CD14-positive monocyte (primary cell): ENCODE results near the gene CDYL2. TPM values are rescaled to one million over a fixed set of nuclear protein-coding genes. Genes with fewer than 3 reads are reported as not detected.

ENCODE experiments used
- DNase-seq, 3 donors: peaks; one replicate each; pipeline ENCODE4 v3.0.0-alpha.2; 2011 to 2022
- H2AFZ ChIP-seq: 2 replicates; pipeline ENCODE4 v1.6.0; 2012; ENCODE audit warnings: mild to moderate bottlenecking, low read depth, low read length, inconsistent platforms; ENCODE audit not compliant: insufficient read depth, poor library complexity, severe bottlenecking
- H3K27ac ChIP-seq, 2 donors: 1 replicate in 1 of 2; 2 replicates in 1 of 2; pipeline ENCODE4 v1.5.1; 2012 to 2013; ENCODE audit warnings: low read length in 2 of 2, control low read depth in 1 of 2, inconsistent platforms in 1 of 2, low read depth in 1 of 2, mild to moderate bottlenecking in 1 of 2
- H3K27me3 ChIP-seq, 2 donors: one replicate each; pipeline versions ENCODE4 v1.6.0 to v1.6.1; 2011 to 2013; ENCODE audit warnings: low read length in 2 of 2; ENCODE audit not compliant: control insufficient read depth in 2 of 2, insufficient read depth in 2 of 2
- H3K36me3 ChIP-seq, 2 donors: replicated peaks in 1 of 2; 1 replicate in 1 of 2; 2 replicates in 1 of 2; pipeline versions ENCODE4 v1.5.1 to v1.6.1; 2012 to 2013; ENCODE audit warnings: low read length in 2 of 2, control low read depth in 1 of 2, inconsistent platforms in 1 of 2, mild to moderate bottlenecking in 1 of 2; ENCODE audit not compliant: insufficient read depth in 2 of 2, control insufficient read depth in 1 of 2
- H3K4me1 ChIP-seq, 2 donors: 1 replicate in 1 of 2; 2 replicates in 1 of 2; pipeline versions ENCODE4 v1.5.1 to v1.6.1; 2012 to 2013; ENCODE audit warnings: low read length in 2 of 2, control low read depth in 1 of 2, inconsistent platforms in 1 of 2, mild to moderate bottlenecking in 1 of 2, moderate library complexity in 1 of 2; ENCODE audit not compliant: insufficient read depth in 2 of 2, control insufficient read depth in 1 of 2
- H3K4me2 ChIP-seq: replicated peaks from 2 replicates; pipeline ENCODE3; 2012; ENCODE audit warnings: low read length, moderate library complexity, mild to moderate bottlenecking; ENCODE audit not compliant: poor library complexity, severe bottlenecking; ENCODE audit errors: extremely low read depth
- H3K4me3 ChIP-seq, 3 experiments: fragments of 200-600 bp in 1 of 3; sonication (generic) in 1 of 3; replicated peaks in 1 of 3; 1 replicate in 2 of 3; 2 replicates in 1 of 3; pipeline ENCODE4 v1.5.1; 2011 to 2013; ENCODE audit warnings: low read length in 3 of 3, mild to moderate bottlenecking in 3 of 3, control low read depth in 2 of 3, low read depth in 2 of 3, inconsistent platforms in 1 of 3, moderate library complexity in 1 of 3
- H3K79me2 ChIP-seq: 2 replicates; pipeline ENCODE4 v1.6.0; 2012; ENCODE audit warnings: mild to moderate bottlenecking, control low read depth, inconsistent platforms, low read length, moderate library complexity; ENCODE audit not compliant: insufficient read depth
- H3K9ac ChIP-seq: 2 replicates; pipeline ENCODE4 v1.6.0; 2017; ENCODE audit warnings: low read length, mild to moderate bottlenecking; ENCODE audit not compliant: insufficient read depth, poor library complexity, severe bottlenecking
- H3K9me3 ChIP-seq, 2 donors: replicated peaks in 1 of 2; 1 replicate in 1 of 2; 2 replicates in 1 of 2; pipeline versions ENCODE4 v1.5.1 to v1.6.1; 2012 to 2013; ENCODE audit warnings: low read length in 2 of 2, control low read depth in 1 of 2; ENCODE audit not compliant: control insufficient read depth in 1 of 2, insufficient read depth in 1 of 2
- H4K20me1 ChIP-seq: 2 replicates; pipeline ENCODE4 v1.6.0; 2012; ENCODE audit warnings: mild to moderate bottlenecking, low read length, control low read depth, moderate library complexity; ENCODE audit not compliant: insufficient read depth
- H3K27ac Mint-ChIP-seq, 7 donors: one replicate each; pipeline ENCODE4 v1.8.0; 2020; ENCODE audit warnings: mild to moderate bottlenecking in 7 of 7, mixed read lengths in 7 of 7, moderate library complexity in 6 of 7, inconsistent platforms in 2 of 7
- H3K27me3 Mint-ChIP-seq, 3 donors: one replicate each; pipeline ENCODE4 v1.8.0; 2021 to 2022; ENCODE audit warnings: low read depth in 3 of 3, mild to moderate bottlenecking in 3 of 3, mixed read lengths in 3 of 3, moderate library complexity in 3 of 3, inconsistent platforms in 1 of 3
- H3K36me3 Mint-ChIP-seq, 2 donors: one replicate each; pipeline ENCODE4 v1.8.0; 2020; ENCODE audit warnings: mixed read lengths in 2 of 2, inconsistent platforms in 1 of 2, mild to moderate bottlenecking in 1 of 2
- H3K4me1 Mint-ChIP-seq: one replicate; pipeline ENCODE4 v1.8.0; 2020; ENCODE audit warnings: mild to moderate bottlenecking, mixed read lengths
- H3K4me3 Mint-ChIP-seq, 2 donors: one replicate each; pipeline ENCODE4 v1.8.0; 2020; ENCODE audit warnings: mild to moderate bottlenecking in 2 of 2, mixed read lengths in 2 of 2, moderate library complexity in 1 of 2
- H3K9me3 Mint-ChIP-seq, 7 donors: one replicate each; pipeline ENCODE4 v1.8.0; 2020 to 2022; ENCODE audit warnings: mixed read lengths in 7 of 7, mild to moderate bottlenecking in 6 of 7, moderate library complexity in 6 of 7, inconsistent platforms in 2 of 7
- CTCF ChIP-seq: fragments of 200-600 bp; IDR thresholded peaks from one replicate; pipeline ENCODE4 v1.8.0; 2022; ENCODE audit warnings: antibody characterized with exemption, mild to moderate bottlenecking
- WGBS: methylation state at CpG from one replicate; pipeline ENCODE4 v1.1.5; 2013; ENCODE audit warnings: missing lambda C conversion rate; ENCODE audit not compliant: insufficient coverage; 5-methylcytosine and 5-hydroxymethylcytosine counted together
- intact Hi-C, 2 donors: fragments of 100-400 bp; cut with micrococcal nuclease; formaldehyde crosslinking; loops; one replicate each; pipeline versions ENCODE4 v1.15.0 to v1.15.1; 2023
- polyA plus RNA-seq, 3 donors: library from polyadenylated mRNA; depleted of rRNA in 1 of 3; unstranded in 2 of 3; stranded (reverse) in 1 of 3; fragments of 300-500 nt in 2 of 3; fragments of >200 nt in 1 of 3; fragmentation: Illumina TruSeq in 2 of 3; gene quantifications; 1 replicate in 2 of 3; 2 replicates in 1 of 3; pipeline ENCODE4 v1.2.3, GENCODE V29; 2012 to 2021

The CDYL2 gene
- polyA plus RNA-seq, 3 donors = 0.42 to 2.6 (median 0.93) TPM

- Mint-ChIP-seq H3K27me3 (peaks cover 0 to 3% (median 0%) of the 10 kb centered on the region in 3 donors), H3K9me3 (peaks cover 0 to 6% (median 3%) of the 10 kb centered on the region in 7 donors), H3K36me3 (peaks cover 15 to 22% of the 10 kb centered on the region in 2 donors), H3K4me1 (peaks cover 7% of the 10 kb centered on the region), H3K27ac (no peak overlapping the region), H3K4me3 (no peak overlapping the region)
- Histone ChIP-seq H3K36me3 (no peaks in the 10 kb centered on the region), H3K4me2 (no peak overlapping the region), H4K20me1 (peaks cover 4% of the 10 kb centered on the region), H3K27ac (no peak overlapping the region), H3K27me3 (no peaks in the 10 kb centered on the region), H3K9ac (no peak overlapping the region), H3K4me1 (no peaks in the 10 kb centered on the region), H3K4me3 (no peak overlapping the region), H3K79me2 (peaks cover 3% of the 10 kb centered on the region), H3K9me3 (peaks cover 0 to 9% of the 10 kb centered on the region in 2 donors), H2AFZ (no peak overlapping the region)
- DNase-seq = no peak
- intact Hi-C loops = no loop called here
- 100% methylated on average over 1 of the region's 4 CpGs for WGBS
- no peak for TF ChIP-seq CTCF
Measured at GRCh38 chr16:80687606-80688005, 116.8 kb downstream of the CDYL2 start.

GRCh38 chr16:80684906-80685305, 119.5 kb downstream of the CDYL2 start:
- TF ChIP-seq CTCF = no peak
- no peak overlapping the region for H3K4me3 ChIP-seq
- no peak for DNase-seq
- no peaks in the 10 kb centered on the region for H3K36me3 ChIP-seq
- WGBS = 98% methylated on average over 5 of the region's 10 CpGs
- intact Hi-C loops = no loop called here
- no peak overlapping the region for H3K27ac ChIP-seq
- peaks cover 0 to 6% (median 3%) of the 10 kb centered on the region in 7 donors for H3K9me3 Mint-ChIP-seq
- H3K4me2 ChIP-seq = no peak overlapping the region
- no peak overlapping the region for H2AFZ ChIP-seq
- H3K4me1 ChIP-seq = no peaks in the 10 kb centered on the region
- H3K4me1 Mint-ChIP-seq = peaks cover 17% of the 10 kb centered on the region
- peaks cover 18 to 26% of the 10 kb centered on the region in 2 donors for H3K36me3 Mint-ChIP-seq
- H3K4me3 Mint-ChIP-seq = no peak overlapping the region
- H3K9ac ChIP-seq = no peak overlapping the region
- H3K27ac Mint-ChIP-seq = no peak overlapping the region
- H3K79me2 ChIP-seq = no peaks in the 10 kb centered on the region
- H4K20me1 ChIP-seq = peaks cover 9% of the 10 kb centered on the region
- H3K27me3 ChIP-seq = no peaks in the 10 kb centered on the region
- peaks cover 0 to 3% (median 2%) of the 10 kb centered on the region in 3 donors for H3K27me3 Mint-ChIP-seq
- H3K9me3 ChIP-seq = peaks cover 0 to 6% of the 10 kb centered on the region in 2 donors
